Muscle of back (tissue), 11 donors: ENCODE results near the gene NPTX2. TPM values are rescaled to one million over a fixed set of nuclear protein-coding genes. Genes with fewer than 3 reads are reported as not detected.
A peak's percentile ranks its signal among the peaks of the same experiment; 100 is the strongest.

Source experiments
- DNase-seq, 3 donors: peaks; one replicate each; pipeline versions ENCODE4 v3.0.0 to v3.0.0-alpha.2; 2013
- polyA plus RNA-seq, 10 donors: library from polyadenylated mRNA; unstranded; fragments of 120-200 nt; gene quantifications; one replicate each; pipeline ENCODE4 v1.2.1, GENCODE V29; 2013; ENCODE audit not compliant: insufficient read length in 10 of 10

The NPTX2 gene
- polyA plus RNA-seq, 10 donors, result 4.9 to 13.5 (median 9.0) TPM

GRCh38 chr7:98647326-98647725 is 30.2 kb downstream of the NPTX2 start:
- no peak for DNase-seq

- no peak for DNase-seq
Observed at GRCh38 chr7:98651760-98652159, 34.7 kb downstream of the NPTX2 start.

GRCh38 chr7:98653601-98654310 is 36.7 kb downstream of the NPTX2 start:
- DNase-seq, result no peak

- no peak for DNase-seq
Observed at GRCh38 chr7:98654524-98655272, 37.6 kb downstream of the NPTX2 start.

- DNase-seq, result no peak
Observed at GRCh38 chr7:98655611-98656010, 38.5 kb downstream of the NPTX2 start.

GRCh38 chr7:98656899-98657298 is 39.8 kb downstream of the NPTX2 start:
- no peak for DNase-seq

- DNase-seq, result no peak
Observed at GRCh38 chr7:98657736-98658135, 40.7 kb downstream of the NPTX2 start.

- DNase-seq, result no peak
Observed at GRCh38 chr7:98659756-98660155, 42.7 kb downstream of the NPTX2 start.

- DNase-seq, result no peak
Observed at GRCh38 chr7:98661607-98662006, 44.5 kb downstream of the NPTX2 start.

- no peak for DNase-seq
Observed at GRCh38 chr7:98662289-98662688, 45.2 kb downstream of the NPTX2 start.

- no peak for DNase-seq
Observed at GRCh38 chr7:98664882-98665281, 47.8 kb downstream of the NPTX2 start.

- DNase-seq, result peak; percentile 22 to 82 (median 33)
Observed at GRCh38 chr7:98668255-98668654, 51.2 kb downstream of the NPTX2 start.

- DNase-seq, result peak; percentile 74 to 95 (median 83)
Observed at GRCh38 chr7:98669329-98670000, 52.4 kb downstream of the NPTX2 start.

- peak in 1 of 3 donors; percentile 45 for DNase-seq
Observed at GRCh38 chr7:98670186-98670585, 53.1 kb downstream of the NPTX2 start.

- DNase-seq, result no peak
Observed at GRCh38 chr7:98671733-98672331, 54.7 kb downstream of the NPTX2 start.

GRCh38 chr7:98674461-98674860 is 57.4 kb downstream of the NPTX2 start:
- DNase-seq, result no peak

- no peak for DNase-seq
Observed at GRCh38 chr7:98674881-98675280, 57.8 kb downstream of the NPTX2 start.

GRCh38 chr7:98678215-98678614 is 61.1 kb downstream of the NPTX2 start:
- DNase-seq, result no peak
